ENCODE data around the gene M1AP. TPM values are rescaled to one million over a fixed set of nuclear protein-coding genes. Genes with fewer than 3 reads are reported as not detected.

The M1AP gene
- total RNA-seq, 1 experiment from 2014 or later, result not detected

GRCh38 chr2:74551942-74552913 is 95.9 kb downstream of the M1AP start:
- BruUV-seq (replicated peaks), result no TSS peak
- H3K4me3 Mint-ChIP-seq (ENCODE audit: unreplicated experiment), result no peak overlapping the region
- no peaks in the 10 kb centered on the region for H3K27me3 Mint-ChIP-seq (ENCODE audit: insufficient read depth, unreplicated experiment)

GRCh38 chr2:74551530-74551929 is 96.6 kb downstream of the M1AP start:
- Mint-ChIP-seq H3K4me3 (ENCODE audit: unreplicated experiment) (no peak overlapping the region), H3K27me3 (ENCODE audit: insufficient read depth, unreplicated experiment) (no peaks in the 10 kb centered on the region), H3K27ac (ENCODE audit: unreplicated experiment) (no peak overlapping the region), H3K36me3 (ENCODE audit: insufficient read depth, unreplicated experiment) (peaks cover 8% of the 10 kb centered on the region), H3K4me1 (ENCODE audit: low read depth, unreplicated experiment) (peaks cover 13% of the 10 kb centered on the region), H3K9me3 (ENCODE audit: unreplicated experiment) (no peaks in the 10 kb centered on the region)
- no peak for TF ChIP-seq CTCF (IDR thresholded peaks at IDR 0.05; ENCODE audit: insufficient read depth in 1 of 2, low read depth in 1 of 2, low read length in 1 of 2, severe bottlenecking in 1 of 2, unreplicated experiment in 1 of 2)
- Histone ChIP-seq H3K36me3 (ENCODE audit: control insufficient read depth, insufficient read depth, low read length) (no peaks in the 10 kb centered on the region; the same call in 1 of the 2 replicates), H3K27me3 (replicated peaks; ENCODE audit: control insufficient read depth, insufficient read depth, low read length) (no peaks in the 10 kb centered on the region), H3K9me3 (no peaks in the 10 kb centered on the region), H3K4me1 (peaks cover 22% of the 10 kb centered on the region), H3K4me3 (ENCODE audit: low read depth, low read length) (no peak overlapping the region)
- intact Hi-C loops (cut with micrococcal nuclease; ENCODE audit: unreplicated experiment), result no loop called here
- POLR2A ChIA-PET, result no interaction called here
- CTCF ChIA-PET, result no interaction called here
- BruUV-seq (replicated peaks), result no TSS peak
- DNase-seq, result no peak

More at GRCh38 chr2:74551942-74552913, 95.9 kb downstream of the M1AP start:
- no peak overlapping the region for H3K4me3 ChIP-seq (ENCODE audit: low read depth, low read length)
- H3K36me3 ChIP-seq (ENCODE audit: control insufficient read depth, insufficient read depth, low read length), result no peaks in the 10 kb centered on the region; the same call in 1 of the 2 replicates
- no peaks in the 10 kb centered on the region for H3K27me3 ChIP-seq (replicated peaks; ENCODE audit: control insufficient read depth, insufficient read depth, low read length)
- H3K4me1 ChIP-seq, result peaks cover 22% of the 10 kb centered on the region
- H3K9me3 Mint-ChIP-seq (ENCODE audit: unreplicated experiment), result no peaks in the 10 kb centered on the region
- intact Hi-C loops (cut with micrococcal nuclease; ENCODE audit: unreplicated experiment), result no loop called here
- no peak overlapping the region for H3K27ac Mint-ChIP-seq (ENCODE audit: unreplicated experiment)
- POLR2A ChIA-PET, result no interaction called here
- no peak for TF ChIP-seq CTCF (IDR thresholded peaks at IDR 0.05; ENCODE audit: insufficient read depth in 1 of 2, low read depth in 1 of 2, low read length in 1 of 2, severe bottlenecking in 1 of 2, unreplicated experiment in 1 of 2)
- no peak for DNase-seq
- H3K9me3 ChIP-seq, result no peaks in the 10 kb centered on the region
- peaks cover 8% of the 10 kb centered on the region for H3K36me3 Mint-ChIP-seq (ENCODE audit: insufficient read depth, unreplicated experiment)
- H3K4me1 Mint-ChIP-seq (ENCODE audit: low read depth, unreplicated experiment), result peaks cover 13% of the 10 kb centered on the region
- CTCF ChIA-PET, result no interaction called here

- intact Hi-C loops (cut with micrococcal nuclease; ENCODE audit: unreplicated experiment), result no loop called here
- CTCF ChIA-PET, result no interaction called here
- no TSS peak for BruUV-seq (replicated peaks)
- TF ChIP-seq CTCF (IDR thresholded peaks at IDR 0.05; ENCODE audit: insufficient read depth in 1 of 2, low read depth in 1 of 2, low read length in 1 of 2, severe bottlenecking in 1 of 2, unreplicated experiment in 1 of 2), result no peak
- Histone ChIP-seq H3K4me3 (ENCODE audit: low read depth, low read length) (peak overlapping the region; percentile 74), H3K4me1 (peaks cover 22% of the 10 kb centered on the region), H3K9me3 (no peaks in the 10 kb centered on the region), H3K27me3 (replicated peaks; ENCODE audit: control insufficient read depth, insufficient read depth, low read length) (no peaks in the 10 kb centered on the region), H3K36me3 (ENCODE audit: control insufficient read depth, insufficient read depth, low read length) (no peaks in the 10 kb centered on the region)
- DNase-seq, result no peak
- Mint-ChIP-seq H3K4me1 (ENCODE audit: low read depth, unreplicated experiment) (peaks cover 13% of the 10 kb centered on the region), H3K27me3 (ENCODE audit: insufficient read depth, unreplicated experiment) (no peaks in the 10 kb centered on the region), H3K27ac (ENCODE audit: unreplicated experiment) (peak overlapping the region; percentile 94), H3K9me3 (ENCODE audit: unreplicated experiment) (no peaks in the 10 kb centered on the region), H3K4me3 (ENCODE audit: unreplicated experiment) (peak overlapping the region; percentile 87), H3K36me3 (ENCODE audit: insufficient read depth, unreplicated experiment) (peaks cover 8% of the 10 kb centered on the region)
- POLR2A ChIA-PET, result interaction anchor here (0.6 kb wide), 1 partner anchor 15 kb away, joined by 4 read pairs; no protein-coding TSS in a partner anchor
Measured at GRCh38 chr2:74550231-74550630, 97.9 kb downstream of the M1AP start.
